Body of pancreas (tissue), 4 donors: ENCODE measurements around the gene PTPN1.

Experiments used
- POLR2A ChIP-seq, 3 donors: fragments of 450-650 bp; IDR thresholded peaks; one replicate each; pipeline ENCODE4 v1.6.1; 2016; ENCODE audit warnings: antibody characterized with exemption in 3 of 3, mild to moderate bottlenecking in 2 of 3
- TF ChIP-seq, protein P1 (sequence below), 7 experiments: fragments of 450-650 bp in 4 of 7; fragments of 200-600 bp in 3 of 7; sonication (generic) in 3 of 7; IDR thresholded peaks; one replicate each; pipeline ENCODE4 v1.5.1; 2016 to 2019; ENCODE audit warnings: antibody characterized with exemption in 7 of 7

DNA sequence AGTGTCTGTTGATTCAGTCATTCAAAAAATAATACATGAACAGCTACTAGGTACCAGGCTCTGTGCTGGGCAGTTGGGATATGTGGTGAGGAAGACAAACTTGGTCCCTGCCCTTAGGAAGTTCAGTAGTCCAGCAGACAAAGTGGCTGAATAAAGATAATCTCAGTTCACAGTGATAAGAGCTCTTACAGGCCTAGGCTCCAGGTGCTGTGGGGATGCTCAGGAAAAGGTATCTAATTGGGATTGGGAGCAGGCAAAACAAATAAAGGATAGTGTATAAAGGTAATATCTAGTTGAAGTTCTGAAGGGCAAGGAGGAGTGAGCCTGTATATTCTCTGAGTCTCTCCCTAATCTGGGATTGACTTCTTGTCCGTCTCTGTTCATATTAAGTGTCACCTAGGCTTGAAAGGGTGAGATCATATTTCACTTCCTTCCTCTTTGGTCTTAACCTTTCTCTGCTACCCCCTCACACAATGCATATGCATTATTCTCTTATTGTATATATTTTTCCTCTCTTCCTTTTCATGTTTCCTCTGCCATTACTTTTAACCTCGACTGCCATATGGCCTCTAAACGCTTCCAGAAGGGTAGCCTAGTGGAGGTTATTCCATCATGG lies 13.5 kb downstream of the PTPN1 start:
- TF ChIP-seq, protein P1, sequence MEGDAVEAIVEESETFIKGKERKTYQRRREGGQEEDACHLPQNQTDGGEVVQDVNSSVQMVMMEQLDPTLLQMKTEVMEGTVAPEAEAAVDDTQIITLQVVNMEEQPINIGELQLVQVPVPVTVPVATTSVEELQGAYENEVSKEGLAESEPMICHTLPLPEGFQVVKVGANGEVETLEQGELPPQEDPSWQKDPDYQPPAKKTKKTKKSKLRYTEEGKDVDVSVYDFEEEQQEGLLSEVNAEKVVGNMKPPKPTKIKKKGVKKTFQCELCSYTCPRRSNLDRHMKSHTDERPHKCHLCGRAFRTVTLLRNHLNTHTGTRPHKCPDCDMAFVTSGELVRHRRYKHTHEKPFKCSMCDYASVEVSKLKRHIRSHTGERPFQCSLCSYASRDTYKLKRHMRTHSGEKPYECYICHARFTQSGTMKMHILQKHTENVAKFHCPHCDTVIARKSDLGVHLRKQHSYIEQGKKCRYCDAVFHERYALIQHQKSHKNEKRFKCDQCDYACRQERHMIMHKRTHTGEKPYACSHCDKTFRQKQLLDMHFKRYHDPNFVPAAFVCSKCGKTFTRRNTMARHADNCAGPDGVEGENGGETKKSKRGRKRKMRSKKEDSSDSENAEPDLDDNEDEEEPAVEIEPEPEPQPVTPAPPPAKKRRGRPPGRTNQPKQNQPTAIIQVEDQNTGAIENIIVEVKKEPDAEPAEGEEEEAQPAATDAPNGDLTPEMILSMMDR (IDR thresholded peaks at IDR 0.05) = no peak
- TF ChIP-seq POLR2A (IDR thresholded peaks at IDR 0.05) = no peak
